Measurements from ENCODE around the gene MACROD2.

MACROD2 gene

GRCh38 chr20:15859061-15859460, 1863.7 kb downstream of the MACROD2 start:
- DNase-seq, result no peak

GRCh38 chr20:15860850-15861249, 1865.5 kb downstream of the MACROD2 start:
- DNase-seq, result no peak

GRCh38 chr20:15862178-15862577, 1866.9 kb downstream of the MACROD2 start:
- DNase-seq, result no peak

GRCh38 chr20:15863735-15864134, 1868.4 kb downstream of the MACROD2 start:
- DNase-seq, result no peak

GRCh38 chr20:15865553-15865952, 1870.2 kb downstream of the MACROD2 start:
- DNase-seq, result no peak

GRCh38 chr20:15866916-15867730, 1871.8 kb downstream of the MACROD2 start:
- DNase-seq, result no peak

- DNase-seq, result no peak
These were observed 1872.6 kb downstream of the MACROD2 start for GRCh38 chr20:15867899-15868298.

- no peak for DNase-seq
These were observed 1880.1 kb downstream of the MACROD2 start for GRCh38 chr20:15875446-15875845.

GRCh38 chr20:15882553-15882952, 1887.2 kb downstream of the MACROD2 start:
- no peak for DNase-seq

GRCh38 chr20:15886250-15886649, 1890.9 kb downstream of the MACROD2 start:
- no peak for DNase-seq

GRCh38 chr20:15887387-15887786, 1892.1 kb downstream of the MACROD2 start:
- DNase-seq, result no peak

GRCh38 chr20:15889061-15889460, 1893.7 kb downstream of the MACROD2 start:
- DNase-seq, result no peak

- no peak for DNase-seq
These were observed 1894.4 kb downstream of the MACROD2 start for GRCh38 chr20:15889514-15890256.

- DNase-seq, result no peak
These were observed 1895.2 kb downstream of the MACROD2 start for GRCh38 chr20:15890407-15890982.

- no peak for DNase-seq
These were observed 1899.8 kb downstream of the MACROD2 start for GRCh38 chr20:15895126-15895525.

GRCh38 chr20:15895560-15896084, 1900.3 kb downstream of the MACROD2 start:
- DNase-seq, result no peak

- DNase-seq, result no peak
These were observed 1904.7 kb downstream of the MACROD2 start for GRCh38 chr20:15899967-15900366.

GRCh38 chr20:15900443-15900842, 1905.1 kb downstream of the MACROD2 start:
- no peak for DNase-seq

- DNase-seq, result no peak
These were observed 1907.2 kb downstream of the MACROD2 start for GRCh38 chr20:15902493-15902892.

- DNase-seq, result no peak
These were observed 1910.3 kb downstream of the MACROD2 start for GRCh38 chr20:15905661-15906060.

GRCh38 chr20:15909995-15910394, 1914.7 kb downstream of the MACROD2 start:
- no peak for DNase-seq

- DNase-seq, result no peak
These were observed 1916.3 kb downstream of the MACROD2 start for GRCh38 chr20:15911581-15911980.

- DNase-seq, result no peak
These were observed 1918.2 kb downstream of the MACROD2 start for GRCh38 chr20:15913391-15914025.

Data from central memory CD4-positive, alpha-beta T cell (primary cell).